Osteocyte (in vitro differentiated cells): Measurements from ENCODE around the gene MSMO1. TPM values are rescaled to one million over a fixed set of nuclear protein-coding genes. Genes with fewer than 3 reads are reported as not detected.

Source experiments
- DNase-seq: peaks from one replicate; pipeline ENCODE4 v3.0.0; 2021; ENCODE audit warnings: mixed read lengths; ENCODE audit not compliant: unreplicated experiment; ENCODE audit errors: extremely low spot score
- H3K27ac Mint-ChIP-seq: one replicate; pipeline ENCODE4 v1.8.0; 2021; ENCODE audit warnings: mild to moderate bottlenecking, mixed read lengths; ENCODE audit not compliant: unreplicated experiment
- H3K27me3 Mint-ChIP-seq: one replicate; pipeline ENCODE4 v1.8.0; 2021; ENCODE audit warnings: mixed read lengths; ENCODE audit not compliant: unreplicated experiment
- H3K36me3 Mint-ChIP-seq: one replicate; pipeline ENCODE4 v1.8.0; 2021; ENCODE audit warnings: mixed read lengths; ENCODE audit not compliant: unreplicated experiment
- H3K4me1 Mint-ChIP-seq: one replicate; pipeline ENCODE4 v1.8.0; 2021; ENCODE audit warnings: mixed read lengths; ENCODE audit not compliant: unreplicated experiment
- H3K4me3 Mint-ChIP-seq: one replicate; pipeline ENCODE4 v1.8.0; 2021; ENCODE audit warnings: mild to moderate bottlenecking, moderate library complexity, mixed read lengths; ENCODE audit not compliant: unreplicated experiment
- H3K9me3 Mint-ChIP-seq: one replicate; pipeline ENCODE4 v1.8.0; 2021; ENCODE audit warnings: mixed read lengths; ENCODE audit not compliant: unreplicated experiment
- total RNA-seq: library from RNA; stranded (reverse); gene quantifications from 2 replicates; pipeline ENCODE4 v1.2.1, GENCODE V29; 2021
- TF ChIP-seq, protein P1 (sequence below): fragments of 200-600 bp; sonication (generic); IDR thresholded peaks from 2 replicates; pipeline ENCODE4 v1.5.0; 2021; ENCODE audit warnings: antibody characterized with exemption, mild to moderate bottlenecking, moderate library complexity

The MSMO1 gene
- total RNA-seq, 1 donor from 2014 or later, result 34.9 TPM

DNA sequence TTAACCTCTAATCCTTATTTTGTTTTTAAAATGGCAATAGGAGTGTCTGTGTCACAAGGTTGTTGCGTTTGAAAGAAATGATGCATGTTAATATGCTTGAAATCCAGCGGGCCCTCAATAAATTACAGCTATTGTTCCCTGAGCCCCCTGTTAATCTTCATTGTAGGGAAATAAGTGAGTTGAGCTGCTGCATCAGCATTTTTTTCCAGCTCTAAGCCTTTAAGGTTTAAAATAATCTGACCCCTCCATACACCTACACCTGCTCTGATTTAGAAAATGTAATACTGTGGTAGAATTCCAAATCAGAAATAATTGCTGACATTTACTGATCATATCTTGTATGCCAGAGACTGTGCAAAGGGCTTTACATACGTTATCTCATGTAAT, 2.6 kb upstream of the MSMO1 start:
- Mint-ChIP-seq H3K9me3 (no peaks in the 10 kb centered on the region), H3K36me3 (peaks cover 9% of the 10 kb centered on the region), H3K27me3 (no peaks in the 10 kb centered on the region), H3K4me3 (no peak overlapping the region), H3K27ac (no peak overlapping the region), H3K4me1 (peaks cover 15% of the 10 kb centered on the region)
- TF ChIP-seq, protein P1, sequence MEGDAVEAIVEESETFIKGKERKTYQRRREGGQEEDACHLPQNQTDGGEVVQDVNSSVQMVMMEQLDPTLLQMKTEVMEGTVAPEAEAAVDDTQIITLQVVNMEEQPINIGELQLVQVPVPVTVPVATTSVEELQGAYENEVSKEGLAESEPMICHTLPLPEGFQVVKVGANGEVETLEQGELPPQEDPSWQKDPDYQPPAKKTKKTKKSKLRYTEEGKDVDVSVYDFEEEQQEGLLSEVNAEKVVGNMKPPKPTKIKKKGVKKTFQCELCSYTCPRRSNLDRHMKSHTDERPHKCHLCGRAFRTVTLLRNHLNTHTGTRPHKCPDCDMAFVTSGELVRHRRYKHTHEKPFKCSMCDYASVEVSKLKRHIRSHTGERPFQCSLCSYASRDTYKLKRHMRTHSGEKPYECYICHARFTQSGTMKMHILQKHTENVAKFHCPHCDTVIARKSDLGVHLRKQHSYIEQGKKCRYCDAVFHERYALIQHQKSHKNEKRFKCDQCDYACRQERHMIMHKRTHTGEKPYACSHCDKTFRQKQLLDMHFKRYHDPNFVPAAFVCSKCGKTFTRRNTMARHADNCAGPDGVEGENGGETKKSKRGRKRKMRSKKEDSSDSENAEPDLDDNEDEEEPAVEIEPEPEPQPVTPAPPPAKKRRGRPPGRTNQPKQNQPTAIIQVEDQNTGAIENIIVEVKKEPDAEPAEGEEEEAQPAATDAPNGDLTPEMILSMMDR, result no peak
- no peak for DNase-seq

DNA sequence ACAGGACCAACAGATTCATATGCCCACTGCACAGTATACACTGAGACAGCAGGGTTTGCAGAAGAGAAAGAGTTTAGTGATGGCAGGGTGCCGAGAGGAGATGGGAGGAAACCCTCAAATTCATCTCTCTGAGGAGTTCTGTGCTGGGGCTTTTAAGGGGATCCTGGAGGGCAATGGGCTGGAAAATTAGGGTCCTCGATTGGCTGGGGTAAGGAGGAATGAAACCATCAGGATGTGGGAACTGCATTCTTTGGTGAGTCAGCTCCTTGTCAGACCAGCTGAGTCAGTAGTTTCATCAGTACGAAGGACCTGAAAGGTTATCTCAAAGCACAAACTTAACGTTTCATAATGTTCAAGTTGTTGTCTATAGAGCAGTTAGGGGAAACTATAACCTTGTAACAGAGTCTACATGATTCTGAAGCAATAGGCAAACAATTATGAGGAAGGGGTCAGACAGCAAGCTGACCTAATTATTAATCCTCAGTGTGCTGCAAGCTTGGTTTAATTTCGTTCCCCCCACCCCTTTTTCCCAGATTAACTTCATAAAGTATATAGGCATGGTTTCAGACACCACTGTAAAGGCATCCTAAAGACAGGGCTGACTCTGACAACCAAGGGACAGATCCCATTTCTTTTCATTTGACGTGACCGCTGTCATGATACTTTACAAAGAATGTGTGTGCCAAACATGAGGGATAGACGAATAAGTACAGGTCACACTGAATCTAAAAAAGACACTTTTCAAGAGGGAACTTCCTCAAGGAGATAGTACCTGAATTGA, 1.5 kb upstream of the MSMO1 start:
- Mint-ChIP-seq H3K4me3 (peak overlapping the region; percentile 41), H3K36me3 (peaks cover 8% of the 10 kb centered on the region), H3K27ac (no peak overlapping the region), H3K27me3 (no peaks in the 10 kb centered on the region), H3K4me1 (peaks cover 22% of the 10 kb centered on the region), H3K9me3 (no peaks in the 10 kb centered on the region)
- TF ChIP-seq, protein P1, result no peak
- DNase-seq, result no peak

DNA sequence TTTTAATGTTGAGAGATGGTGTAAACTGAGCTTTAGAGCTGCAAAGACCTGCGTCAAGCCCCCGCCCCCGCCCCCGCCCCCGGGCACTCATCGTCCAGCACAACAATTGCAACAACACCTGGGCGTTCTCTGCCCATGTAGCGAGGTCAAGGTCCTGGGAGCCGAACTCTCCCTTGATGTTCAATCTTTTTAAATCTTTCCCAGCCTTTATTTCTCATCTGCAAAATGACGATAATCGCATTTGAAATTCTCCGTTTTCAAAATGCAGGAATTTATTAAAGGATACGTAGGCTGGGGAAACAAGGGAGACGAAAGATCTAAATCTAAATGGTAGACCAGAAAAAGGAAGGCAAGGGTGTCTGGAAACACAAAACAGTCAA, 648 bp upstream of the MSMO1 start:
- Mint-ChIP-seq H3K9me3 (no peaks in the 10 kb centered on the region), H3K36me3 (peaks cover 4% of the 10 kb centered on the region), H3K4me3 (no peak overlapping the region), H3K27ac (no peak overlapping the region), H3K4me1 (peaks cover 31% of the 10 kb centered on the region), H3K27me3 (no peaks in the 10 kb centered on the region)
- TF ChIP-seq, protein P1, result no peak
- no peak for DNase-seq

DNA sequence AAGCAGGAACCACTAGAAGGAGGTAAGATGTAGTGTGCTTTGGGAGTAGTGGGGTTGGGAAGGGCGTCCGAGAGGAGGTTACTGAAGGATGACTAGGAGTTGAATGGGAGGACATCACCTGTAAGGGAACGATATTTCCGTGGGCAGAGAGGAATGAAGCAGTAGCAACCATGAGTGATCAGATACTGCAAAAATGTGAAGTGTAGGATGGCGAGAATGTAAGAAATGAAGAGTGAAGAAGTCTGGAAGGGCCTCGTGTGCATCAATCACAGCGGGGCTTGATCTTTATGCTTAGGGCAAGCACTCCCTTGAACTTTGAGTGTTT, 594 bp downstream of the MSMO1 start:
- Mint-ChIP-seq H3K36me3 (no peaks in the 10 kb centered on the region), H3K4me3 (no peak overlapping the region), H3K9me3 (no peaks in the 10 kb centered on the region), H3K27ac (no peak overlapping the region), H3K27me3 (no peaks in the 10 kb centered on the region), H3K4me1 (peaks cover 44% of the 10 kb centered on the region)
- no peak for DNase-seq
- TF ChIP-seq, protein P1, result no peak

DNA sequence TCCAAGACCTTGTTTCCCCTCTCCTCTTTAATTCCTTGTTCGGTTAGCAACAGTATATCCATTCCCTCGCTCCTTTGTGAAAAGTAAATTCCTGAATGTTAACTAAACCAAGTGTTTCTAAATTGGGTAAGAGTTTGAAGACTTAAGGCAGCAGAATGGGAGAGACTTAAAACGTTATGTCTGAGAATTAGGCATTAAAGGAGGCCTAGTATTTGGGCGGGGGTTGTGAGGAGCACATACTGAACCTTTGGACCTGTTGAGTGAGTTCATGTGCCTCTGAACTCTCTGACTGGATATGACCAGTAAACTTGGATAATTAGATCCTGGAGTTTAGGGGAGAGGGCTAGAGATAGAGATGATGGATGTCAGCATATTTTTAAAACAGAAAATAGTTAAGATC, 1.2 kb downstream of the MSMO1 start:
- Mint-ChIP-seq H3K9me3 (no peaks in the 10 kb centered on the region), H3K4me1 (peaks cover 45% of the 10 kb centered on the region), H3K4me3 (no peak overlapping the region), H3K27ac (no peak overlapping the region), H3K27me3 (no peaks in the 10 kb centered on the region), H3K36me3 (no peaks in the 10 kb centered on the region)
- TF ChIP-seq, protein P1, result no peak
- no peak for DNase-seq
